SK-N-SH treated with all-trans-retinoic acid at 6 μM for 48 hours (cell line): ENCODE data around the gene DIPK1A.

Source experiments
- ATAC-seq: fragments of 200-7000 bp; cut with Tn5 transposase; 3 replicates; pipeline ENCODE4 v1.9.1; 2020; ENCODE audit warnings: mild to moderate bottlenecking, moderate library complexity
- BACH2 ChIP-seq: fragments of 250-450 bp; sonication (Bioruptor Pico); IDR thresholded peaks from 2 replicates; pipeline ENCODE4 v1.9.0; 2021; ENCODE audit warnings: mild to moderate bottlenecking, borderline replicate concordance
- CREB5 ChIP-seq: fragments of 250-450 bp; sonication (Bioruptor Pico); IDR thresholded peaks from 2 replicates; pipeline ENCODE4 v1.5.1; 2020; ENCODE audit warnings: low read depth, mild to moderate bottlenecking, moderate library complexity
- CSDC2 ChIP-seq: fragments of 250-450 bp; sonication (Bioruptor Pico); IDR thresholded peaks from 2 replicates; pipeline ENCODE4 v1.5.0; 2020; ENCODE audit warnings: mild to moderate bottlenecking, moderate library complexity
- ESRRG ChIP-seq: fragments of 250-450 bp; sonication (Bioruptor Pico); IDR thresholded peaks from 2 replicates; pipeline ENCODE4 v1.6.1; 2021; ENCODE audit warnings: mild to moderate bottlenecking
- ISL1 ChIP-seq: fragments of 250-450 bp; sonication (Bioruptor Pico); IDR thresholded peaks from 2 replicates; pipeline ENCODE4 v2.1.2; 2022; ENCODE audit warnings: mild to moderate bottlenecking, moderate library complexity
- OSR1 ChIP-seq: fragments of 250-450 bp; sonication (Bioruptor Pico); IDR thresholded peaks from 2 replicates; pipeline ENCODE4 v1.8.0; 2022; ENCODE audit warnings: moderate library complexity, mild to moderate bottlenecking, inconsistent platforms
- PATZ1 ChIP-seq: fragments of 250-450 bp; sonication (Bioruptor Pico); IDR thresholded peaks from 2 replicates; pipeline ENCODE4 v1.8.0; 2020; ENCODE audit warnings: mild to moderate bottlenecking, moderate library complexity, borderline replicate concordance
- POU6F1 ChIP-seq: fragments of 250-450 bp; sonication (Bioruptor Pico); IDR thresholded peaks from 2 replicates; pipeline ENCODE4 v1.8.0; 2021; ENCODE audit warnings: low read depth, mild to moderate bottlenecking, moderate library complexity, borderline replicate concordance
- PPARA ChIP-seq: fragments of 250-450 bp; sonication (Bioruptor Pico); IDR thresholded peaks from 2 replicates; pipeline ENCODE4 v1.5.0; 2020; ENCODE audit warnings: mild to moderate bottlenecking, borderline replicate concordance
- RARB ChIP-seq: fragments of 250-450 bp; sonication (Bioruptor Pico); IDR thresholded peaks from 2 replicates; pipeline ENCODE4 v1.8.0; 2021; ENCODE audit warnings: mild to moderate bottlenecking, moderate library complexity
- SNAI2 ChIP-seq: fragments of 250-450 bp; sonication (Bioruptor Pico); IDR thresholded peaks from 2 replicates; pipeline ENCODE4 v1.5.0; 2020; ENCODE audit warnings: mild to moderate bottlenecking, moderate library complexity
- TCF4 ChIP-seq: fragments of 250-450 bp; sonication (Bioruptor Pico); IDR thresholded peaks from 2 replicates; pipeline ENCODE4 v1.8.0; 2021; ENCODE audit warnings: mild to moderate bottlenecking, moderate library complexity, borderline replicate concordance
- TOX ChIP-seq: fragments of 250-450 bp; sonication (Bioruptor Pico); IDR thresholded peaks from 2 replicates; pipeline ENCODE4 v1.8.0; 2021; ENCODE audit warnings: mild to moderate bottlenecking, moderate library complexity, borderline replicate concordance
- TSHZ2 ChIP-seq: fragments of 250-450 bp; sonication (Bioruptor Pico); IDR thresholded peaks from 2 replicates; pipeline ENCODE4 v1.5.0; 2020; ENCODE audit warnings: mild to moderate bottlenecking, moderate library complexity
- ZC3H10 ChIP-seq: fragments of 250-450 bp; sonication (Bioruptor Pico); IDR thresholded peaks from 2 replicates; pipeline ENCODE4 v1.5.1; 2021; ENCODE audit warnings: mild to moderate bottlenecking, moderate library complexity
- ZFP30 ChIP-seq: fragments of 450-650 bp; formaldehyde crosslinking; IDR thresholded peaks from 2 replicates; pipeline ENCODE4 v1.5.0; 2022; ENCODE audit warnings: mild to moderate bottlenecking, moderate library complexity
- ZNF565 ChIP-seq: fragments of 450-650 bp; formaldehyde crosslinking; conservative IDR thresholded peaks from 2 replicates; pipeline ENCODE4 v1.5.0; 2020; ENCODE audit warnings: low read depth, mild to moderate bottlenecking, moderate library complexity
- ZNF70 ChIP-seq: fragments of 450-650 bp; formaldehyde crosslinking; IDR thresholded peaks from 2 replicates; pipeline ENCODE4 v1.5.0; 2020; ENCODE audit warnings: mild to moderate bottlenecking, moderate library complexity
- ZNF8 ChIP-seq: fragments of 450-650 bp; formaldehyde crosslinking; IDR thresholded peaks from 2 replicates; pipeline ENCODE4 v1.5.0; 2020; ENCODE audit warnings: mild to moderate bottlenecking, moderate library complexity

The DIPK1A gene

GRCh38 chr1:92850019-92850418 lies 111.2 kb downstream of the DIPK1A start:
- TF ChIP-seq ZNF70 (CRISPR knock-in tag) (no peak), TOX (CRISPR knock-in tag) (no peak), CREB5 (no peak), CSDC2 (no peak), PATZ1 (CRISPR knock-in tag) (no peak), ZC3H10 (CRISPR knock-in tag) (no peak), BACH2 (CRISPR knock-in tag) (no peak), OSR1 (CRISPR knock-in tag) (no peak), ZFP30 (no peak), POU6F1 (CRISPR knock-in tag) (no peak), SNAI2 (CRISPR knock-in tag) (no peak), ZNF8 (CRISPR knock-in tag) (no peak), ISL1 (no peak), PPARA (CRISPR knock-in tag) (no peak), RARB (CRISPR knock-in tag) (no peak)
- ATAC-seq = no peak

GRCh38 chr1:92848201-92848600 lies 113.1 kb downstream of the DIPK1A start:
- no peak for ATAC-seq
- TF ChIP-seq TSHZ2 (CRISPR knock-in tag) (no peak), TCF4 (CRISPR knock-in tag) (no peak), RARB (CRISPR knock-in tag) (no peak), PATZ1 (CRISPR knock-in tag) (no peak), CREB5 (no peak), ZNF565 (no peak)
- TF ChIP-seq, all 23 proteins: peak for 0

- no peak for TF ChIP-seq ZNF565
- peak; percentile 14; the same call in 2 of the 3 replicates for ATAC-seq
Observed at GRCh38 chr1:92845908-92846307, 115.4 kb downstream of the DIPK1A start.

GRCh38 chr1:92844439-92844838 lies 116.8 kb downstream of the DIPK1A start:
- TF ChIP-seq ZNF70 (CRISPR knock-in tag) (no peak), ESRRG (CRISPR knock-in tag) (no peak), POU6F1 (CRISPR knock-in tag) (no peak)
- TF ChIP-seq, all 23 proteins: peak for 0
- ATAC-seq = no peak
